GM12873 (cell line): Measurements from ENCODE around the gene FOXP4.
A peak's percentile ranks its signal among the peaks of the same experiment; 100 is the strongest.

Source experiments
- CTCF ChIP-seq: IDR thresholded peaks from 2 replicates; pipeline ENCODE4 v1.5.1; 2012; ENCODE audit warnings: low read depth, mild to moderate bottlenecking, moderate library complexity, low read length, control low read depth; ENCODE audit not compliant: insufficient read depth; ENCODE audit errors: missing control alignments

Gene FOXP4

DNA sequence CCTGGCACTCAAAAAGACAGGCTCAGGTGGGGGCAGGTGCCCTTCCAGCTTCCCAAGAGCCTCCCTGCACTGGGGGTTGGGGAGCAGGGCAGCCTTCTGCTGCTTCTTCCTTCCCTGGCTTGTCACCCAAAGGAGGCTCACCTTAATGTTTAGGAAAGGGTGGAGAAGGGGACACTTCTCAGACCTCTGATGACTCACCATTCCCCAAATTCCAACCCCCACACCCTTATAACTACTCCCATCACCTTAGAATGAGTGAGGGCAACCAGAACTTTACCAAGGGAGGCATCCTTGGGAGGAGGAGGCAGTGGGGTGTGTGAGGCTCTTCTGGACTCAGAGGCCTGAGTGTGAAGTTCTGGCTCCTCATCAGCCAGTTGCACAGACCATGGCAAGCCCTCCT lies 15.2 kb upstream of the FOXP4 start:
- TF ChIP-seq CTCF = no peak

- TF ChIP-seq CTCF = peak; percentile 2
These were observed 14.3 kb upstream of the FOXP4 start for GRCh38 chr6:41531591-41532582.

GRCh38 chr6:41535766-41536165 lies 10.4 kb upstream of the FOXP4 start:
- TF ChIP-seq CTCF = no peak

DNA sequence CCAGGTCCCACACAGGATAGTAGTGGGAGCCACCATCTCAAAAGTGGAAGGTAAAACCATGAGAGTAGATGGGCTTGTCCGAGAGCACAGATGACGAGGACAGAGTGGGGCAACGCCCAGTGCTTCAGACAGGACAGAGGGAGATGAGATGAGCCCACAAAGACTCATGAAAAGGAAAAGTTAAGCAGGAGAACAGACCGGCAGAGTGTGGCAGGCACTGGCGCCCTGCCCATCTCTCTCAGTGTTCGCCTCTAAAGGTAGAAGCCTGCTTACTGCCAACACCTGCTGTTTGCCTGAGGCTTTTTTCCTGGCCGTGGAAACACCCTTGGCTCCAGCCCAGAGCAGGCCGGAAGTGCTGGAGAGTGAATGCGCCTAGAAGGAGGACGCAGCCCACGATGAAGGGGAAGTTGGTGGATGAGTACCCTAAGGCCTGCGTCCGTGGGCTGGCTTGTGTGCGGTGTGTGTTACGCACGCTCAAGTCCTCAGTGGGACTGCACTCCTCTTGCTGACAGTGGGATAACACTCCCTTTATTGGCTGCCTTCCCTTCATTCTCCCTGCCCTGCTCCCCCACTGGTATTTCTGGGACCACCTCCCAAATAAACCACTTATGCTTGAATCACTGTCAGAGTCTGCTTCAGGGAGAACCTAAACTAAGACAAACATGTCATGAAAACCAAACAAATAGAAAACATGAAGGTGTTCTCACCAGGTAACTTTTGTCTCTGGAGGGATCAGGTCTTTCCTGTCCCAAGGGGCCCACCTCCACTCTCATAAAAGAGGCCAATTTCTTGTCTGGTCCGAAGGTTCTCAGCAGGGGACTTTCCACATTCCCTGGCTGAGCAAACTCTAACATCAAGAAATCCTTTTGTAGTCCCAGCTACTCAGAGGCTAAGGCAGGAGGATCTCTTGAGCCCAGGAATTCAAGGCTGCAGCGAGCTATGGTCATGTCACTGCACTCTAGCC lies 9.1 kb upstream of the FOXP4 start:
- no peak for TF ChIP-seq CTCF

DNA sequence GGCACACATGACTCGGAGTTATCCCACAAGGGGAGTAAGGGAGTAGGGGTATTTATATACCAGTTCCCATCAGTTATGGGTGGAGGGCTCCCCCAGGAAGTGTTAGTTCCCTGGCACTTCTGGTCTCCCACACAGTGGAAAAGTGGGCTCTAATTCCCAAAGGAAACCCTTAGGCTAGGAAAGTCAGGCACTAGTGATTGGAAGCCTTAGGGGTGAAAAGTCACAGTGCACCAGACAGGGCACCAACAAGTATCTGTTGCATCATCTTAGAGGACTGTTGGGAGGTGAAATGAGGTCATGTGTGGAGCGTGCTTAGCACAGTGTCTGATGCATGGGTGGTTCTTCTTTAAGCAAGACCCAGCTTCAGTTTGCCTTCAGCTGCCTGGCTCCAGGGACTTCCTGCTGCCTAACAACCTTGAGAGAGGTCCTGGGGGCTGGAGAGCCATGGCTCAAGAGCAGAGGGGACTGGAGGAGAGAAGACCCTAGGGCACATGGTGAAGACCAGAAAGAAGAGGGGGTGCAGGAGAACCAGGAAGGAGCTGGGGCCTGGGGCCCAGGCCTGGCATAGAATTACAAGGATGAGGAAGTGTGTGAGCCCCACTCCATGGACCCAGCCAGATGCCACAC lies 7.5 kb upstream of the FOXP4 start:
- TF ChIP-seq CTCF = no peak

GRCh38 chr6:41539204-41539603 lies 7.0 kb upstream of the FOXP4 start:
- TF ChIP-seq CTCF = no peak

DNA sequence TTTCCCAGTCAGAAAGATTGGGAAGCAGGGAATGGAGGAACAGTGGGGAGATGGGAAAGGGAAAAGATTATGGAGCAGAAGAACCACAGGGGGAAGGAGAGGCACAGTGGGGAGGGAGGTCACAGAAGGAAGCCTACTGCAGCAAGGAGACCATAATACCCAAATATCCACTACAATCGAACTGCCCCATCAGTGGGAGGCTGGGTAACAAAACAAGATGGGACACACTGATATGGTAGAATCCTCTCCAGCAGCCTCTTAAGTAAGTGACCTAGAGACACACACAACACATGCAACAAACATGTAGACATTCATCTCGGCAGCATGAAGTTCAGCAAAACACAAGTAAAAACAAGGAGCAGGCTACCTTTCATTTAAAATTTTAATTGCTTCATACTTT lies 4.8 kb upstream of the FOXP4 start:
- TF ChIP-seq CTCF = no peak
